Measurements from ENCODE around the gene GOLGA2.
A peak's percentile ranks its signal among the peaks of the same experiment; 100 is the strongest.
"Not testable (repeated sequence)": the region's sequence is repeated elsewhere in the genome, so short reads cannot be mapped to it uniquely, and the experiment has no call there.

The GOLGA2 gene

GRCh38 chr9:128293091-128293490, 17.3 kb upstream of the GOLGA2 start:
- DNase-seq: no peak

GRCh38 chr9:128292009-128292408, 16.2 kb upstream of the GOLGA2 start:
- no peak for DNase-seq

- DNase-seq: no peak
Measured at GRCh38 chr9:128288273-128289004, 12.6 kb upstream of the GOLGA2 start.

- DNase-seq: peak in 48 of 51 donors; percentile 0 to 86 (median 48)
Measured at GRCh38 chr9:128286440-128286839, 10.6 kb upstream of the GOLGA2 start.

- DNase-seq: no peak
Measured at GRCh38 chr9:128285033-128285784, 9.4 kb upstream of the GOLGA2 start.

GRCh38 chr9:128282500-128282899, 6.7 kb upstream of the GOLGA2 start:
- no peak for DNase-seq

- no peak for DNase-seq
Measured at GRCh38 chr9:128280084-128280622, 4.3 kb upstream of the GOLGA2 start.

GRCh38 chr9:128279088-128280073, 3.6 kb upstream of the GOLGA2 start:
- DNase-seq: not testable (repeated sequence)

GRCh38 chr9:128276574-128277270, 915 bp upstream of the GOLGA2 start:
- DNase-seq: peak in 11 of 51 donors; percentile 9 to 51 (median 41)

- peak; percentile 73 to 99 (median 98) for DNase-seq
Measured at GRCh38 chr9:128276008-128276573, 284 bp upstream of the GOLGA2 start, which contains the start of gene SWI5. TSS of gene SWI5 (plus strand) at chr9:128276276.

- DNase-seq: no peak
Measured at GRCh38 chr9:128274245-128274644, 1.6 kb downstream of the GOLGA2 start.

- no peak for DNase-seq
Measured at GRCh38 chr9:128271512-128271911, 4.3 kb downstream of the GOLGA2 start.

GRCh38 chr9:128271112-128271511, 4.7 kb downstream of the GOLGA2 start:
- no peak for DNase-seq

- DNase-seq: no peak
Measured at GRCh38 chr9:128266868-128267590, 8.8 kb downstream of the GOLGA2 start.

- no peak for DNase-seq
Measured at GRCh38 chr9:128265348-128265847, 10.4 kb downstream of the GOLGA2 start.

GRCh38 chr9:128262687-128263086, 13.1 kb downstream of the GOLGA2 start:
- DNase-seq: no peak

- no peak for DNase-seq
Measured at GRCh38 chr9:128260340-128260739, 15.5 kb downstream of the GOLGA2 start.

GRCh38 chr9:128259156-128259555, 16.7 kb downstream of the GOLGA2 start:
- DNase-seq: no peak

- no peak for DNase-seq
Measured at GRCh38 chr9:128258326-128258725, 17.5 kb downstream of the GOLGA2 start.
